ENCODE results near the gene DIO3. TPM values are rescaled to one million over a fixed set of nuclear protein-coding genes. Genes with fewer than 3 reads are reported as not detected.
"Not testable (repeated sequence)": the region's sequence is repeated elsewhere in the genome, so short reads cannot be mapped to it uniquely, and the experiment has no call there.

The DIO3 gene
- total RNA-seq, 1 donor, result under 0.01 TPM

DNA sequence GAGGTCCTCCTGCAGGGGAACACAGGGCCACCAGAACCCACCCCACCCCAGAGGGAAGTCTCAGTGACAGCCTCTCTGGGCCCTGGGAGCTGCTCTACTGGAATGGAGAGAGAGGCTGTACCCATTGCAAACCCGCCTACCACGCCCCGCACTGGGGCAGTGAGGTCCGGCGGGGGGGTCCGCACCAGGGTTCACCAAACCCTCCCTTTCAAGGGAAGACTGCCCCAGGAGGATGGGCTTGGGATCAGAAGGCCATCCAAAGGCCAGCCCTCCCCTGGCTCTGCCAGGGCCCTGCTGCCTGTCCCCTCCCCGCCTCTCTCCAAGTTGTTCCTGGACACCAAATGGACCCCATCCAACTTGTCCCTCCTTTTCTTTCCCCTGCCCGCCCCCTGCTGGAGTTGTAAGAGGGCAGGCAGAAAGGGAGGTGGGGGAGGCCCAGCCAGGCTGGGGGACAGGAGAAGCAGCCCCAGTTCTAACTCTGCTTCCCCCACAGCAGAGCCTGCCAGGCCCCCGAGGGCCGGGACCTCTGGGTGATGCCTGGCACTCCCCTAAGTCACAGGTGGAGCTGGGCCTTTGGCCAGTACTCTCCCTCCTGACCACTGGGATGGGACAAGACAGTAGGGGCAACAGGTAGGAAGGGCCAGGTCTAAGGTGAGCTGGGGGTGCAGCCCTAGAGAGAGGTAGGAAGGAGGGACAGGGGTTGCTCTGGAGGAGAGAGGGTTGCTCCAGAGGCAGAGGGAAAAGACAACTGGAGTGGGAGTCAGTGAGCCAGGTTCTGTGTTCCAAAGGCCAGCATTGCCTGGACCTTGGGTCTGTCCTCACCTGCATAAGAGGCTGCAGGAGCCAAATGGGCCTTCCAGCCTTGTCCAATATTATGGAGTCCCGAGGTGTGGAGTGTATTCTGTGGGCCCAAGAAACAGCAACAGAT is 3.2 kb upstream of the DIO3 start:
- DNase-seq (ENCODE audit: low read depth in 2 of 3, low spot score in 2 of 3), result no peak

DNA sequence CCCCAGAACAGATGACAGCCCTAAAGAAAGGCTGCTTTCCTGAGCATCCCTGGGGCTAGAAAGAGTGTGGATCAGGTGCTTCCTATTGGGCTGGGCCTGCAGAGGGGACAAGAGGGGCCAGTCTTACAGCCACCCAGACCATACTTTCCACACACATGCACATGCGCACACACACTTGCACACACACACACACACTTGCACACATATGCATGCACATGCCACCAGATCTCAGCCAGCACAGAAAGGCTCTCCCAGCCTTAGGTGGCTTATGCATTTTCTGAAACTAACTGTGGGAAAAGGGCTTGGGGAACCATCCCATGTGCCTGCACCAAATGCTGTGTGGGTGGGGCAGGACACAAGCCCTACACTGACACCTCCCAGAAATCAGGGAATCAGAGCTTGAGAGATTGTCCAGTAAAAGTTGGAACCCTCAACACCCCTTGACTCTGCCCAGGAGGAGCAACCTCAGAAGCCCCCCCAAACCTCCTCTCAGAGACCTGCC is 2.5 kb upstream of the DIO3 start:
- no peak for DNase-seq (ENCODE audit: low read depth in 2 of 3, low spot score in 2 of 3)

DNA sequence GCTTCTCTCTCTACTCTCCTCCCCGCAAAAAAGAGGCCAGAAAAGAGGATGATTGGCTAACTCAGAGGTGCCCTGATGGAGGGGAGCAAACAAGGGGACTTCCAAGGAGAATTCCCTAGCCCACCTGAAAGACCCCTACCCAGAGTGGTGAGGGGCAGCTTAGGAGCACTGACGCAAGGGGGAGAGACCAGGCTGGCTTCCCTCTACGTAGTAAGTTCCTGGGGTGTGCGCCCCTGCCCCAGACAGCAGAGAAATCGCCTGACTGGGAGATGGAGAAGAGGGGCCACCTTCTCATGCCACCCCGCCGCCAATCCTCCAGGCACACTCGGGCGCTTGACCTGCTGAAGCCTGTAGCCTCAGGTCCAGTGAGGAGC is 2.1 kb upstream of the DIO3 start:
- DNase-seq (ENCODE audit: low read depth in 2 of 3, low spot score in 2 of 3), result no peak

DNA sequence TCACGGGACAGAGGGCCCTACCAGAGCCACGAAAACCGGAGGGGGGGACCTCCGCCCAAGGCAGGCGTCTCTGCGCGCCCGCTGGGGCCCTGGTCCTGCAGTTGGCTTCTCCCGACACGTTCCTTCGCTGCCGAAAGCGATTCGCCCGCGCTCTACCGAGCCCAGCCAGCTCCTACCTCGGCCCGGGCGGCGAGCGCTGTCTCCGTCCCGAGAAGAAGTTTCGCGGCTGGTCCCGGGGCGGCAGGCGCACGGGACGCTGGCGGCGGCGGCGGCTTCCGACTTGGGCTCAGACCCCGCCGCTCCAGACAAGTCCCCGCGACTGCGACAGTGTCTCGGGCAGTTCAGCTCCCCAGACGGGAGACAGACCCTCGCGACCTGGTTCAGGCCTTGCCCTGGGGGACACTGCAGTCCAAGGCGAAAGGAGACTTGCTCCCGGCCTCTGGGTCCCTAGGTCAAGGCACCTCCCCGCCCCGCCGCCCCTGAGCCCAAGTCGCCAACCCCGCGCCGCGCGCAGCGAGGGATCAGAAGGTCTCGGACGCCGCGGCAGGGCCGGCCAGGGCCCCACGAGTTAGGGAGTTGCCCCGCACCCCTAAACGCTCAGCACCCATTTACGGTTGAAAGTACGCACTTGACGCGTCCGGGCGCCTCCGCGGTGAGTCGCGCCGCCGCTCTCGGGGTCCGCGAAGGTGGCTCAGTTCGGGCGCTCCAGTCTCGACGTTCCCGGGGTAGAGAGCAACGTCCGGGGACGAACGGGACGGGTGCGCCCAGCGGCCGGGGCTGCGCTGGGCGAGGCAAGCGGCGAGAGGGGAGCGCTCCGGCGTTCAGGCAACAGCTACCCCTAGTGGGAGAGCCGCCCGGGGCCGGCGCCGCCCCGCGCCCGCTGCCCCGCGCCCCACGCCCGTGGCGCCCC is 1.4 kb upstream of the DIO3 start:
- DNase-seq (ENCODE audit: low read depth in 2 of 3, low spot score in 2 of 3), result peak in 2 of 3 donors; percentile 31 to 44

DNA sequence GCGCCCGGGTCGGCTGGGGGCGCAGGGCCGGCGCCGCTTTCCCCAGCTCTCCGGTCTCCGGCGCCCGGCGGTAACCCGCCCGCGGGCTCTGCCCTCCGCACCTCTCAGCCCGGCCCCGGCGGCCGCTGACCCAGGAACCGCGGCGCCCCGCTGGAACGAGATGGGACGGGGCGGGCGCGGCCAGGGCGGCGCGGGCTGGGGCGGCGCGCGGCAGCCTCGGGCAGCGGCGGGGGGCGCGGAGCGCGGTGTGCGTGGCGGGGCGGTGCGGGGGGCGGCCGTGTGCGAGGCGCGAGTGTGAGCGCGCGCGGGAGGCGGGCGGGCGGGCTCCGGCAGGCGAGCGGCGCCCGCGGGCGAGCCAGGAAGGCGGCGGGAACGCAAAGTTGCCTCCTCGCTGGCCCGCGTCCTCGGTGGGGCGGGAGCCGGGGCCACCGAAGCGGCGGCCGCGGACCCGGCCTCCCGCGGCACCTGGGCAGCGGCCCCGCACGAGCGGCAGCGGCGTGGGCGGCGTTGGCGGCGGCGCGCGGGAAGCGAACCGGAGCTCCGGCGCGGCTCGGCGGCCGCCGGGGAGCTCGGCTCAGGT is 671 bp upstream of the DIO3 start:
- DNase-seq (ENCODE audit: low read depth in 2 of 3, low spot score in 2 of 3), result no peak

DNA sequence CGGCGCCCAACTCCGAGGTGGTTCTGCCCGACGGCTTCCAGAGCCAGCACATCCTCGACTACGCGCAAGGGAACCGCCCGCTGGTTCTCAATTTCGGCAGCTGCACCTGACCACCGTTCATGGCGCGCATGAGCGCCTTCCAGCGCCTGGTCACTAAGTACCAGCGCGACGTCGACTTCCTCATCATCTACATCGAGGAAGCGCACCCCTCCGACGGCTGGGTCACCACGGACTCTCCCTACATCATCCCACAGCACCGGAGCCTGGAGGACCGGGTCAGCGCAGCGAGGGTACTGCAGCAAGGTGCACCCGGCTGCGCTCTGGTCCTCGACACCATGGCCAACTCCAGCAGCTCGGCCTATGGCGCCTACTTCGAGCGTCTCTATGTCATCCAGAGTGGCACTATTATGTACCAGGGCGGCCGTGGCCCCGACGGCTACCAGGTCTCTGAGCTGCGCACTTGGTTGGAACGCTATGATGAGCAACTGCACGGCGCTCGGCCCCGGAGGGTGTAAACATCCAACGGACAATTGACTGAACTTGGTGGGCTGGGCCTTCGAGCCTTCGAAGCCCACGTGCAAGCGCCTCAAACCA is 699 bp downstream of the DIO3 start:
- DNase-seq (ENCODE audit: low read depth in 2 of 3, low spot score in 2 of 3), result no peak

DNA sequence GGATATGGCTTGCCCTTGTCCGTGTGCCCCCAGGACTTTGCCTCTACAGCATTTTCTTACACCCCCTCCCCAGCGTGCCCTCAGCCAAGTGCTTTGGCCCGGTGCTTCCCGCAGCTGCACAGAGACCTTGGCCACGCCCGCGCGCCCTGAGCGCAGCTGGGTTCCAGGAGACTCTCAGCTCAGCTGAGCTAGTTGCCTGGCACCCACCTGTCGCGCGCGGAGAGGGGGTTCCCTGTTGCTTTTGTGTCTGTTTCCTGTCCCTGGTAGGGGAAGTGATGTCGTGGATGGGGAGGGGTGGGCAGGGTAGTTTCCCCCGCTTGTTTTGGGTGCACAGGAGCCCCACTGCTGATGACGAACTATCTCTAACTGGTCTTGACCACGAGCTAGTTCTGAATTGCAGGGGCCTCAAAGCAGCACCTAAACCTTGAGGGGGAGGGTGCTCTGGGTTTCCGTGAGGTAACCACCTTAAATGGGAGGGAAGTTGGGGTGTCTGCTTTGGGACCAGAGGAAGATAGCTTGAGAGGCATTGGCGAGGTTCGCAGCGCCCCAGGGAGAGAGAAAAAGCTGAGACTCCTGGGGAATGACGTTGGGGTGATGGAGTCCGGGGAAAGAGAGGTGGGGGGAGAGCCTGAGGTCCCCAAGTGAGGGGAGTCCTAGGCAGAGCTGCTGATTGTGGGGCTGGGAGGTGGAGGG is 1.5 kb downstream of the DIO3 start:
- peak in 2 of 3 donors; percentile 60 to 65 for DNase-seq (ENCODE audit: low read depth in 2 of 3, low spot score in 2 of 3)

DNA sequence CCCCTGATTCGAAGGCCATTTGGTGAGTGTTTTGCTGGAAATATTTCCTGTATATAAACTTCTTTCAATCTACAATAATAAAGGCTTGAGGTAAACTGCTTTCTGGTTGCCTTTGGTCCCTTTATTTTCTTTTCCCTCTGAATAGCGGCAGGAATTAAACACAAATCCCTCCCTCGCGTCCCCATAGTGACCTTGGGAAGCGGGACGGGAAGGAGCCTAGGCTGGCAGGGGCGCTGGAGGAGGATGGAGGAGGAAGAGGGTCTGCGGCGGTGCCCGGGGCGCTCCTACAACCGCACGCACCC is 2.0 kb downstream of the DIO3 start:
- no peak for DNase-seq (ENCODE audit: low read depth in 2 of 3, low spot score in 2 of 3)

DNA sequence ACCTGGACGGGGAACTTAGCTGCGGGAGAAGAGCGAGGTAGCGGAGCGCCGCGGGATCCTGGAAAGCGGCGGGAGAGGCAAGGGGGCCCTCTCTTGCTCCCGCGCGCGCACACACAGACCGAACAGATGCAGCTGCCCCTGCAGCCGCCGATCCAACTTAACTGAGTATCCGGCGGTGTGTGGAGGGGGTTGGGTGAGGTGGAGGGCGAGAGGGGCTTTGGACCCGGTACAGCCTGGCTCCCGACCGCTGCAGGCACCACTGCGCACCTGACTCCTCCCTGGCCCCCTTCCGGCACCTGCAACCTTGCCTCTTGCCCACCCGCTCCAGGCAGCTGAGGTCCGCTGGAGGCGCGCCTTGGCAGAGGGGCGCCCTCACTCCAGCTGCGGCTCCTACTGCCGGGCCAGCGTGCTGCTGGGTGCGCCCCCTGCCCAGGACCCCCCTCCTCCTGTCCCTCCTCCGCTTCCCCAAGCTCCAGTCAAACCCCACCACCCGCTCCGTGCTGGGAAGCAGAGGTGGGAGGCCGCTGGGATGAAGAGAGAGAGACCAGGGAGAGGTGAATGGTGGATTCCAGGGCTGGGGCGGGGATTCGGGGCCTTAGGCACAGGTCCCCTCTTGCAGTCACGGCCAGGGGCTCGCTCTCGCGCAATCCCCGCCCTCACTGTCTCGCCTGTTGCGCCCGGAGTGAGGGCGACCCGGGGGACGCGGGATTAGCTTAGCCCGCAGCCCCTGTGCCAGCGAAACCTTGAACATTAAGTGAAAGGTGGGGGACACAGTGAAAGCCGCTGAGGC is 2.6 kb downstream of the DIO3 start:
- DNase-seq (ENCODE audit: low read depth in 2 of 3, low spot score in 2 of 3), result no peak

DNA sequence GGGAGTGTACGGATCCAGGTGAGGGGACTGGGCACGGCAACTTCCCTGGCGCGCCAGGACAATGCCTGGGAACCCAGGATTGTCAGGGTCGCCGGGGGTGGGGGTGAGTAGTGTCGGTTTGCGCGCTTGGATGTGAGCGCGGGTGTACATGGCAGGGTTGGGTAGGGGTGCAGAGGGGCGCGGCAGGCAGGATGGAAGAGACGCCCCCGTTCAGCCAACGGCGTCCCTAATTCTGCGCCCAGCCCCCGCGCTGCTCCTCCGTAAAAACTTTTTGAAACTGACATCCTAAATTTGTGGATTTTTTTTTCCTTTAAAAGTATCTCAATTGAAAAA is 3.1 kb downstream of the DIO3 start:
- no peak for DNase-seq (ENCODE audit: low read depth in 2 of 3, low spot score in 2 of 3)

DNA sequence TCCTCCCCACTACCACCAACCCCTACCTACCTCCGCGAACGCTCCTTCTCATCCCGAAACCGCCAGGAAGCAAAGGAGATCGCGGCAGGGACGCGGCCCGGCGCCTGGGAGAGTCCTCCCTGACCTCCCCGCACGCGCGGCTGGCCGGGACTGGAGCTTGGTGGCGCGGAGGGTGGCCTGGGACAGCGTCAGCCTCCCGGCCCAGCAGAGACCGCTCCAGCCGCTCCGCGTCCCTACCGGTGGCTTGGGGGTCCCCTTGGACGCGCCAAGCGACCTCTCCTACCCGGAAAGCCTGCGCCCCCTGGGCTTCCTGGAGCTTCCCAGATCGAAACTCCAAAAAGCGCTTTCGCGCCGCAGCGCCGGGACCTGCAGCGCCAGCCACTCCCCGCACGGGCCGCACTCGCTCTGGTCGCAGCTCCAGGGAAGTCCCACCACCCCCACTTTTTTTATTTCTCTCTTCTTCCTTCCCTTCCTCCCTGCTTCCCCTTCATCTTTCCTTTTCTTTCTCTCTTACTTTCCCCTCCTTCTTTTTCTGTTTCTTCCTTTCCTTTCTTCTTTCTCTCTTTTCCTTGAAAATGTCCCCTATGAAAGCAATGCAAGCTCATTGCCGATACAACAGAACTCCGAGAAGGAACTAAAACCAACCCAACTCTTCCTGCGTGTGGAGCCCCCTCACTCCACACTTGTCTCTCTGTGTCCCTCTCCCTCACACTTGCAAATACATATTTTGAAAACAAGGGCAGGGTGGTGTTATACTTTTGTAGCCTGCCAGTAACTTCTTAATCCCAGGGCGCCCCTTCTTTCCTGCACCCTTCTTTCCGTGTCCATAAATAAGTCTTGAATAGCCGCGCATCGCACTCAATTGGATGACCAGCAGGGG is 3.8 kb downstream of the DIO3 start:
- no peak for DNase-seq (ENCODE audit: low read depth in 2 of 3, low spot score in 2 of 3)

DNA sequence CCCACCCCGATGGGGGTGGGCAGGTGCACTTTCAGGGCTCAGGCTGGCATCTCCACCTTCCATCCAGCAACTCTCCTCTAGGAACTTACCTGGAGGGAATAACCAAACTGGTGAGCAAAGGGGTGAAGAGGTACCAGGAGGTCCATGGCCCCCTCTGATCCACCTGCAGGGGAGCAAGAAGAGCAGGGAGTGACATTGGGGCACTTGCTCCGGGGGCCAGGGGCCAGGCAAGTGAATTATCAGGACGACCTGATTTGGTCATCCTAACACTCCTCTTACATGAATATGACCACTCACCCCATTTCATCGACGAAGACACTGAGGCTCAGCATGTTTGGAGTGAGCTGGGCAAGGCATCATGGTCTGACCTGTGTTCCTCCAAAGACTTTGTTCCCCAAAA is 6.0 kb downstream of the DIO3 start:
- no peak for DNase-seq (ENCODE audit: low read depth in 2 of 3, low spot score in 2 of 3)

DNA sequence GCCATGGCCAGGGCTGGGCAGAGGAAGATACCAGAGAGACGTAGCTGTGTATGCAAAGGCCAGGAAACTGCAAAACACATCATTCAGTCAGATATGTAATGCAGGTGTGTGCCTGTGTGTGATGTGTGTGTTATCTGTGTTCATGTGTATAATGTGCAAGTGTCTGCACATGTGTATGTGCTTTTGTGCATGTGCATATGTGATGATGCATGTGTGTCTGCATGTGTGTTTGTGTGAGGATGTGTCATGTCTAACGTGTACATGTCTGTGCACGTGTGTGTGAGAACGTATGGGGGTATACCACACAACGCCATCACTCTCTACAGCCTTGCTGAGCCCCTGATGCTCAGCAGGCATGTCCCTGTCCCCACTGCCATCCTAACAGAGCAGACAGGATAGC is 9.7 kb downstream of the DIO3 start:
- no peak for DNase-seq (ENCODE audit: low read depth in 2 of 3, low spot score in 2 of 3)

DNA sequence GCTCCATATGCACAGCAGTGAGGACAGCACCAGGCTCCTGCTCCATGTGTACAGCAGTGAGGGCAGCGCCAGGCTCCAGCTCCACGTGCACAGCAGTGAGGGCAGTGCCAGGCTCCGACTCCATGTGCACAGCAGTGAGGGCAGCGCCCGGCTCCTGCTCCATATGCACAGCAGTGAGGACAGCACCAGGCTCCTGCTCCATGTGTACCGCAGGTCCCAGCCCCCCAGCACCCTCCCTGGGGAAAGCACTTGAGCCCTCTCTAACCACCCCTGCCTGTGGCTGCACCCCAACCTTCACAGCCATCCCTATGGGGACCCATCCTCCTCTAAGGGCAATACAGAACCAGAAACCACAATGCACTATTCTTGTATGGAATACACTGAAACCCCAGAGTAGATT is 11.2 kb downstream of the DIO3 start:
- not testable (repeated sequence) for DNase-seq (ENCODE audit: low read depth in 2 of 3, low spot score in 2 of 3)

DNA sequence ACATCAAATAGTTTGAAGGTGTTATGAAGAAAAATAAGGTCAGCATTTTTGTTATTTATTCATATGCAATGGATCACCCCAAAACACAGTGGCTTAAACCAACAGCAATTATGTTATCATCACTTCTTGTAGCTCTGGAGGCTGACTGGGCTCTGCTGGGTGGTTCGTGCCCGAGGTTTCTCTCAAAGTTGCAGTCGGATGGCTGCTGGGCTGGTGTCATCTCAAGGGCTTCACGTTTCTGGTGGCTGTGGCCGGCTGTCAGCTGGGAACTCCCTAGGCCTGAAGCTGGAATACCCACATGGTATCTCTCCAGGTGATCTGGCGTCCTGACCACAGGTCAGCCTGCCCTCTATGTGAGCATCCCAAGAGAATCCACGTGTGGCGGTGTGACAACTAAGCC is 12.0 kb downstream of the DIO3 start:
- DNase-seq (ENCODE audit: low read depth in 2 of 3, low spot score in 2 of 3), result no peak

DNA sequence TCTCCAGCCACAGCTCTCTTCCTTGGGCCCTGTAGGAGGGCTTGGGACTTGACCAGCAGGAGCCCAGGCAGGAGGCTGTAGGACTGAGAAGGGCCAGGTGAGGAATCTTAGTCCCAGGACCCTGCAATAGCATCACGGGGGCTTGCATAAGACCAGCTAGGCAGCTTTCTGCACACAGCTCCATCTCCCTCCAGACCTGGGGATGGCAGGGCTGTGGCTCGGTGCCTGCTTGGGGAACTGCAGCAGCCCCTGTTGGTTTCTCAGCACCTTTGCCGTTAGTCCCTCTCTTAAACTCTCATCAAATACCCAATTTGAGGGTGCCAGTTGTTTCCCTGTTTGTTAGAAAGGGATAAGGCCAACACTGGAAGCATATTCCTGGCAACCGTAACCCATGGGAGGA is 14.3 kb downstream of the DIO3 start:
- DNase-seq (ENCODE audit: low read depth in 2 of 3, low spot score in 2 of 3), result no peak

DNA sequence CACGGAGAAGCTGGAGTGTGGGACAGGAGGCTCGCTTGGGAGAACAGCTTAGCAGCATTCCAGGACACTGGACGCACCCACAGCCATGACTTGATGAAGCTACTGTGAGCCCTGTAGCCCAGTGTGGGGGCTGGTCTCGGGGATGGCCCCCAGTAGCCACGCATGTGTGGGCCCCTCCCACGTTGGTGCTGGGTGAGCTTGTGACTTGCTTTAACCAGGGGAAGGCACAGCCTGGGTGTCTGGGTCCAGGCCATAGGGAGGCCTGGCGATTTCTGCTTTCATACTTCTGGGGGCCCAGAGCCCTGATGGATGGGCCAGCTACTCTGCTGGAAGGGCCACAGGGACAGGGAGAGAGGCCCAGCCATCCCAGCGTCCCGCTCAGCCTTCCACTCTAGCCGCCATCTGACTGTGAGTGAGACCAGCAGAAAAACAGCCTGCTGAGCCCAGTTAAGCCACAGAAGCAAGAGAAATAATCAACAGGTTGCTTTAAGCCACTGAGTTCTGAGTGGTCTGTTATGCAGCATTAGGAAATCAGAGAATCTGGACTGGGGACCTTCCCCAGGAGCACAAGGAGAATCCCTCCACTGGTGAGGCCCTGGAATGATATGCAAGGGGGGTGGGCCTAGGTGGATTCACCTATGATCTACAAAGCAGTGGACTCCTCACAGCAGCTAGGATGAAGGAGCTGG is 16.1 kb downstream of the DIO3 start:
- no peak for DNase-seq (ENCODE audit: low read depth in 2 of 3, low spot score in 2 of 3)

DNA sequence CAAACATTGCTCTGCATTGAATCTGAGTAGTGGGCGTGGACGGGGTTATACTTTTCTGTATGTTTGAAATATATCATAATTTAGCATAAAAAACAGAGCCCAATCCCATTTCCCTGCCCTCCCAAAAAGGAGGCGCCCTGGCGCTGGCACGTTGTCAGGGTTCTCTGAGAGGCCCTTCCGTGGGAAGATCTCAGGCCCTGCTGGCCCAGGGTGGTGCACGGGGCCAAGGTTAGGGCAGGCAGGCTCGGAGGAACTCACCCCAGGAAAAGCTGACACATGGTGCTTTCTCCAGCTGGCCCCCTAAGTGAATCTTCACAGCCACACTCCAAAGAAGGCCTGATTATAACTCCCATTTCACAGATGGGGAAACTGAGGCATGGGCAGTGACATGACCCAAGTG is 17.2 kb downstream of the DIO3 start:
- no peak for DNase-seq (ENCODE audit: low read depth in 2 of 3, low spot score in 2 of 3)
